ENCODE measurements around the gene GABRG3.
"Not testable (repeated sequence)": the region's sequence is repeated elsewhere in the genome, so short reads cannot be mapped to it uniquely, and the experiment has no call there.

GABRG3 gene

DNA sequence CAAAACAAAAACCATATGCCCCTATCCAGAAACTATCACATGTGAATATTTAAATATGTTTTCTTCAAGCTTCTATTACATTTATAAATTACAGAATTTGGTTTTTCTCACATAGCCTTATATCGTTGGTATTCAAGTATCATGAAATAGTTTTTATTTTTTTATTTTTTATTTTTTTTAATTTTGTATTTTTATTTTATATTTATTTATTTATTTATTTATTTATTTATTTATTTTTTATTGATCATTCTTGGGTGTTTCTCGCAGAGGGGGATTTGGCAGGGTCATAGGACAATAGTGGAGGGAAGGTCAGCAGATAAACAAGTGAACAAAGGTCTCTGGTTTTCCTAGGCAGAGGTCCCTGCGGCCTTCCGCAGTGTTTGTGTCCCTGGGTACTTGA, 32.0 kb downstream of the GABRG3 start:
- not testable (repeated sequence) for DNase-seq

DNA sequence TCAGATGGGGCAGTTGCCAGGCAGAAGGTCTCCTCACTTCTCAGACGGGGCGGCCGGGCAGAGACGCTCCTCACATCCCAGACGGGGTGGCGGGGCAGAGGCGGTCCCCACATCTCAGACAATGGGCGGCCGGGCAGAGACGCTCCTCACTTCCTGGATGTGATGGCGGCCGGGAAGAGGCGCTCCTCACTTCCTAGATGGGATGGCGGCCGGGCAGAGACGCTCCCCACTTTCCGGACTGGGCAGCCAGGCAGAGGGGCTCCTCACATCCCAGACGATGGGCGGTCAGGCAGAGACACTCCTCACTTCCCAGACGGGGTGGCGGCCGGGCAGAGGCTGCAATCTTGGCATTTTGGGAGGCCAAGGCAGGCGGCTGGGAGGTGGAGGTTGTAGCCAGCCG, 33.2 kb downstream of the GABRG3 start:
- not testable (repeated sequence) for DNase-seq

- DNase-seq: peak; percentile 20
These were observed 46.3 kb downstream of the GABRG3 start for GRCh38 chr15:27017168-27017809.

DNA sequence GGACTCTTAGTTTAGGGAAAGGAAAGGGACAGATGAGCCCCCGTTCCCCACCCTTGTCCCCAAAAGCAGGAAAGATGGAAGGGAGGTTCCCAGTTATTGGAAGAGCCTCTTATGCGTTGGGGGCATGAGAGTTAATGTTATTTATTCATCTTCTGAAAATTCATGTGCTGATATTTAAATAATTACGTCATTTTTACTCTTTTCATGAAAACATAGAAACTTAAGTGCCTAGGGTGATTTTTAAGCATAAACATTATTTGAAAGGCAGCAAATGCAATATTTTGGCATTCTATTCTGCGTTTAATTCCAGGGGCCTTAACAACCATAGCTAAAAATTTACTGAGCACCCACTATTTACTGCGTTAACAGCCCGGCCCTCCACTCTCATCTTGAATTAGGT, 48.7 kb downstream of the GABRG3 start:
- no peak for DNase-seq

GRCh38 chr15:27025481-27025966, 54.5 kb downstream of the GABRG3 start:
- DNase-seq: no peak

GRCh38 chr15:27027229-27027628, 56.2 kb downstream of the GABRG3 start:
- no peak for DNase-seq

GRCh38 chr15:27028858-27029477, 58.0 kb downstream of the GABRG3 start:
- no peak for DNase-seq

- DNase-seq: no peak
These were observed 65.2 kb downstream of the GABRG3 start for GRCh38 chr15:27036210-27036609.

- DNase-seq: no peak
These were observed 66.5 kb downstream of the GABRG3 start for GRCh38 chr15:27037501-27037900.

- no peak for DNase-seq
These were observed 68.2 kb downstream of the GABRG3 start for GRCh38 chr15:27039152-27039551.

DNA sequence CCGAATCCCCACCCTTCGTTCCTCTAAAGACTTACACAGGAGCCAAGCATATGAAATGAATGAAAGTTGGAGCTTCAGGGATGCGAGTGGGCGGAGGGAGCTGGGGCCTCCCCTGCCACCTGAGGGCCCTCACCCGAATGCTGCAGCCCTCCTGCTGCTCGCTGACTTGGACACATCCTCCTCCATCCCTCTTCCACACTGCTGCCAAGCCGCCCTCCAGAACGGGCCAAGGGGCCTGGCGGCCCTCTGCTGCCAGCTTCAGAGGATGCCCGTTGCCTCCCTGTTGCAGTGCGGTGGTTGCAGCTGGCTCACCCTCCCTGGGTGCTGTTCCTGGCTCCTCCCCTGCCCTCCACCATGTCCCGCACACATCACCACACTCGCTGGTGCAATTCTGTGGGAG, 71.2 kb downstream of the GABRG3 start:
- DNase-seq: no peak

- no peak for DNase-seq
These were observed 71.7 kb downstream of the GABRG3 start for GRCh38 chr15:27042646-27043045.

GRCh38 chr15:27043770-27044169, 72.8 kb downstream of the GABRG3 start:
- no peak for DNase-seq

DNA sequence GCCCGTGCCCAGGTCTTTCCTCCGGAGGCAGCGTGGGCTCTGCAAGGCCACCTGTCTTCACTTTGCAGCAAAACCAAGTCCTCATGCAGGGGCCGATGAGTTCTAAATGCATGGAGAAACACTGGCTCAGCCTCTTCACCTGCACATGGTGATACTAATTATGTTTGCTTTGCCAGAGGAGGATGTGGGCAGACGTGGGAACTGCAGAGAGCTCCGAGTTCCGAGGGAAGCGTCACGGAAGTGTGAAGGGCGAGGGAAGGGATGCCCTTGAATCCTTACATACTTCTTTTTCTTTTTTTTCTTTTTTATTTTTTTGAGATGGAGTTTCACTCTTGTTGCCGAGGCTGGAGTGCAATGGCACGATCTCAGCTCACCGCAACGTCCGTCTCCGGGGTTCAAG, 74.8 kb downstream of the GABRG3 start:
- no peak for DNase-seq

DNA sequence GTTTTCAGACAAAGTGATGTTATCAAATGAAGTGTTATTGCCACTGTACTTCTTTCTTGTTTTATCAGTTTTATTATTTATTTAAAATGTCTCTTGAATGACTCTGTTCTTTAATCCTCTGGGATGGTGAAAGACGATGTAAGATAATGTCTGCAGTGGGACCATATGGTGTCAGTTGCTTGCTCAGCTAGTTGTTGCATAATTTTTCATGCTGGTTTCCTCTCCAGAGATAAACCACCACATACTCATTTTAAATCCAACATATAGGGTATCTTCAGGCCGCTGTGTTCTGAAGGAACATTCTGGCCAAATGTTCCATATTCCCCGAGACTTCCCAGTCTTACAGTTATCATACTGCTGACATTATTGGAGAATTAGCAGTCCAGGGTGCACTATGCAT, 75.9 kb downstream of the GABRG3 start:
- DNase-seq: no peak

GRCh38 chr15:27050163-27050562, 79.2 kb downstream of the GABRG3 start:
- no peak for DNase-seq

DNA sequence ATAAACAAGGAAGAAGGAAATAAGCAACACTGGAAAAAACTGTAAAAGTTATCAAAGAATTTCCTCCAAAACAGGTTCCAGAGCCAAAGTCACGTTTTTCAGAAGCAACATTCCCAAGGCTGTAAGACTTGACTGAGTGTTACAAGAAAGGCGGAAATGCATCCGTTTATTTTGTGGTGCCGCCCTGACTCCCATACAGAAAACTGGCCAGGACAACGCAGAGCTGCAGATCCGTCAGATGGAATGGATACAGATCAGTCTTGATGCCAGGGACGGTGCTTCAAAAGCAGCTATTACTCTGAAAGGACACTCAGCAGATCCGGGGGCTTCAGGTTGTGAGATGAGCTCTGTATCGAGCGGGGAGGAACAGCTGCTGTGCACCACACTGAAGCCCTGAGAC, 83.4 kb downstream of the GABRG3 start:
- DNase-seq: no peak

DNA sequence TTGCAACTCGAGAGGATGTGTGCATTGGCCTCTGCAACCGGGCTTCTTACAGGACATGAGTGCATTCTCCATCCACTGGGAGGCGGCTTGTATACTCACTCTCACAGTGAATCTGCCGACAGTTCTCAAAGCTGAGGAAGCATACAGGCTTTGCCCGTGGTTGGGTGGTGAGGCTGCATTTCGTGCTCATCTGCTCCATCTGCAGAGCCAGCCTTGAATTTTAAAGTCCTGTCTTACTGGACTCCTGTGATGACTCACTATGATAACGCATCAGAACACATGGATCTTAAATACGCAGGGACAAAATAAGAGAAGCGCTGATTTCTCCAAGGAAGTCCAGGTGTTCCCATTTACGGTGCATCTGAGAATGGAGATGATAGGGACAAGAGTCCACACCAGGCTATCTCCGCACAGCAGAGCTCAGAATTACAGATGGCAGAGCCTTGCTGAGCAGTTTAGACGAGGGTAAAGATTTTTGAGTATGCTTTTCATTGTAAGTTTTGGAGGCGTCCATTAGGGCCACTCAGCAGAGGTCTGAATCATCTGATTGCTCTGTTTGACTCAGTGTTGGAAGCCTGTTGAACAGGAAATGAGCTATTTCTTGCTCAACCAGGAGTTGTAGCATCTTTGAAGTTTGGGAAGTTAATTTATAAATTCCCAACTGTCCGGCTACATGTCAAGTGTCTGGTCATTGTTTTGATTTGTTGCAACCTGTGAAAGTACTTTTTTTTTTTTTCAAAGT, 87.1 kb downstream of the GABRG3 start:
- no peak for DNase-seq

DNA sequence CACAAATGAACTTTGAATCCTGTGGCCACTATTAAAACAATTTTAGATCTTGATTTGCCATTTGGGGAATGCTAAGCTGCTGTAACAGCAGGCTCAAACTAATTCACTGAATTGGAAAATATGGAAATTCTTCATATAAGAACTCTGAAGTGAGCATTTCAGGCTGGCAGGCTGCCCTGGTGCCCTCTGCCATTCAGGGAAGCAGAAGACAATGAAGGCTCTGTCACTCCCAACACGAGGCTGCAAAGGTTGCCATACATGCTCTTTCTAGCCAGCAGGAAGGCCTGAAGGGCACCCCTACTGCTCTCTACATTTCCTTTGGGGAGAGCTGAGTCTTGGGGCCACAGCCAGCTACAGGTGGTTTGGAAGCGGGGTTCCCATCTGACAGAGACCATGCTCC, 88.0 kb downstream of the GABRG3 start:
- no peak for DNase-seq

GRCh38 chr15:27059610-27060202, 88.7 kb downstream of the GABRG3 start:
- DNase-seq: no peak

GRCh38 chr15:27061739-27062138, 90.8 kb downstream of the GABRG3 start:
- DNase-seq: no peak

- DNase-seq: no peak
These were observed 92.0 kb downstream of the GABRG3 start for GRCh38 chr15:27062951-27063350.

DNA sequence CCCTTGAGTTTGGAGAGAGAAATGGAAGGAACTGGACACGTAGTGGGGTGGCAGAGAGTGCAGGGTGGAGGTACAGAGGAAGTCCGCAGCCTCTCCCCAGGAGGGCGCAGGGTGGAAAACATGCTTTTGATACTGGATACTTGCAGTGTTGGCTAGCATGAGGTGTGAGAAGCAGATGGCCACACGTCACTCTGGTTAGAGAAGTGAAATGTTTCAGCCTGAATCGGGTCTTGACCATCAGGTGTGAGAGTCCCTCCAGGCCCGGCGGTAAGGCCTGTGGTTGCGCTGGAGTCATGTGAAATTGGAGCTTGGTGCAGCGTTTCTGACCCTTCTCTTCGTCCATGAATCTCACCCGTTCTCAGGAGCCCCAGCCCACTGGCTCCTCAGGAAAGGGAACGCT, 93.1 kb downstream of the GABRG3 start:
- DNase-seq: no peak

- no peak for DNase-seq
These were observed 94.2 kb downstream of the GABRG3 start for GRCh38 chr15:27065151-27065550.
